GM21360 (cell line): ENCODE results near the gene ARHGEF28.

Experiments
- ATAC-seq: cut with Tn5 transposase; IDR thresholded peaks from one replicate; pipeline ENCODE4 v1.9.1; 2021; ENCODE audit warnings: mild to moderate bottlenecking, moderate library complexity; ENCODE audit not compliant: unreplicated experiment

The ARHGEF28 gene

GRCh38 chr5:73895471-73895870 lies 269.5 kb downstream of the ARHGEF28 start:
- ATAC-seq, result no peak

DNA sequence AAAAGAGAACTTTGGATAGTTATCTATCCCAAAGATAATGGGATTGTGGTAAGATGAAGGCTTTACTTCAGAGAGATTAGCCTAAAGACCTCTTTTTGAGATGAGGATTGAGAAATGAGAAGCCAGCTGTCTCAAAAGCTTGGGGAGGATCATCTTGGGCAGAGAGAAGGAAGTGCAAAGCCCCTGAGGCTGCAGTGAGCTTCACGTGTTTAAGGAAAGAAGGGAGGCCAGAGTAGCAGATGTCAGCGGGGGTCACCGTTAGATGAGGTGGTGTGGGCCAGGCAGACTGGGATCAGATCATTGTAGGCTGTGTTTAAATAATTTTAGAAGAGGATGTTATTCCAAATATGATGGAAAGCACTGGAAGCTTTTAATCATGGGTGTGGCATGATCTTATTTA lies 270.1 kb downstream of the ARHGEF28 start:
- ATAC-seq, result no peak

- no peak for ATAC-seq
Observed at GRCh38 chr5:73896668-73897067, 270.7 kb downstream of the ARHGEF28 start.

GRCh38 chr5:73897893-73898292 lies 271.9 kb downstream of the ARHGEF28 start:
- ATAC-seq, result no peak

DNA sequence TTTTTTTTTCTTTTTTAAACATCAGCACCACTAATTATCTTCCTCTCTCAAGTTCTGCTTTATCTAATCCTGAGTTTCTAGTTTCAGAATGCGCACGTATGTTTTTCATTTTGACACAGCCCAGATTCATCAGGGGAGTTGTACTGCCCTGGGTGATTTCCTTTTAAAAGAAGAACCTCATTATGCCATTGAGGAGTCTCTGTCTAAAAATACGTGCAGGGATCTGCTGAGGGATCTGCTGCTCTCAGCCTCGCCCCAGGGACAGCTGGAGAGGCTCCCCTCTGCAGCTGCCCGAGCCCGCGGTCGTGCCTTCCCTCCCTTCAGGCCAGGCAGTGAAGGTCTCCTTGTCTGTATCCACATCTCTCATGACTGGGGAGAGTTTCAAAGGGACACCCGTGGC lies 273.1 kb downstream of the ARHGEF28 start:
- ATAC-seq, result peak; percentile 88

DNA sequence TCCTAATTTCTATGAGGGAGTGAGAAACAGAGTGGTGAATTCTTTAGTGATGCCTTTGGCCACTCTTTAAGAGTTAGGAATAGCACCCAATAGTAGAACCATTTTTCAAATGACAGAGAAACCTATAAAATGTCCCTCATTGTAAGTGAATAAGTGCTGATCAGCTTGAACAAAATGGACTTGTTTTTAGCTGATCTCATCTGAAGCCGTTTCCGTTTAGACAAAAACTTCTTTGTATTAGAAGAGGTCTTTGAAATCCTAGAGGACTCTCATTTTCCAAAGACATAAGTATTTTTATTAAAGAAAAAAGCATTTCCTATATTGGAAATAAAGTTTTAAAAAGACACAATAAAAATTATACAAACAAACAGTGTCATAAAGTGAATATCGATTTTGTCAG lies 273.9 kb downstream of the ARHGEF28 start:
- no peak for ATAC-seq

- no peak for ATAC-seq
Observed at GRCh38 chr5:73900566-73900965, 274.6 kb downstream of the ARHGEF28 start.

DNA sequence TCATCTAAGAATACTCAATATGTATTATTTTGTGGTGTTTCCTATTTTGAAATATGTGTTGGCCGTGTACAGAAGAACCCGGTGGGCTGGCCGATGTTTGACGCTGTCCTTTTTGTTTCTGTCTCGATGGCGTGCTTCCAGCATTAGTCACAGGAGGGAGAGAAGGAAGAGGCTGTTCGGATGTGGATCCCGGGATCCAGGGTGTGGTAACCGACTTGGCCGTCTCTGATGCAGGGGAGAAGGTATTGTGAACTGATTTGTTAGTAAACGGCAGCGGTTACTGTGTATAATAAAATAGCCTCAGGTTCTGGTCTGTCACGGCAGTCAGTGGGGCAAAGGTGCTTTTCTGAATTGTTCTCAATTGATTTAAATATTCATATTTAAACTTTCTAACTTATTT lies 275.0 kb downstream of the ARHGEF28 start:
- no peak for ATAC-seq

- no peak for ATAC-seq
Observed at GRCh38 chr5:73901455-73901854, 275.5 kb downstream of the ARHGEF28 start.

GRCh38 chr5:73902327-73903051 lies 276.5 kb downstream of the ARHGEF28 start:
- no peak for ATAC-seq

GRCh38 chr5:73903169-73903568 lies 277.2 kb downstream of the ARHGEF28 start:
- no peak for ATAC-seq

GRCh38 chr5:73906277-73906676 lies 280.3 kb downstream of the ARHGEF28 start:
- no peak for ATAC-seq

DNA sequence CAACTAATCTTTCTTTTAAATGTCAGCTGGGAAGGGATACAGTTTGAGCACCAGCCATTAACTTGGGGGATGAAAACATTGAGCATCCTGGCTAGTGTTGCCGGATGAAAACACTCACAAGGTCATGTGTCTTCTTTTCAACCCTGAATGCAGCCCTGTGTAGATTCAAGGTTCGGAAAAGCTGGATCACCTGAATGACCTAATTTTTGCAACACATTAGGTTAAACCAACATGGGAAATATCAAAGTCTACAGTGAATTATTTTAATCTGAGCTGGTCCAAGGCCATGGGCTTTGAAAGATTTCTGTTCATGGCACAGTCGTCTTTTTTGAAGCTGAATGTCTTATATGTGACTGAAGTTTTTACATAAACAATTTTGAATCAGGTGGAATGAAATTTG lies 281.2 kb downstream of the ARHGEF28 start:
- no peak for ATAC-seq

DNA sequence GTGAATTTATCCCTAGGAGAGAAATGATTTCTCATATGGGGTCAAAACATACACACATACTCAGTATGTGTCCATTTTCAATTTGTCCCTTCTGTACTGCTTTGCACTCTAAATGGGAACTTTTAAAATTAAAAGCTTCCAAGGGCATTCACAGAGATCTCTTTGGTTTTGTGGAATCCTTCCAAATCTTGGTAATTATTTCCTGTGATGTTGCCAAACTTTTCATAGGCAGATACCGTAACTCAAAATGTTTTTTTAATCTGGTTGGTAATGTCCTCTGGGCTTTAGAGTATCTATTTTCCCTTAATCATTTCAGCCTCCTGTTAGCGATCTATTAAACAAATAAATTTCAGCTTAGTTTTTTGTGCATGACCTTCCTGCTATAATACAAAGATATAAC lies 282.4 kb downstream of the ARHGEF28 start:
- no peak for ATAC-seq

DNA sequence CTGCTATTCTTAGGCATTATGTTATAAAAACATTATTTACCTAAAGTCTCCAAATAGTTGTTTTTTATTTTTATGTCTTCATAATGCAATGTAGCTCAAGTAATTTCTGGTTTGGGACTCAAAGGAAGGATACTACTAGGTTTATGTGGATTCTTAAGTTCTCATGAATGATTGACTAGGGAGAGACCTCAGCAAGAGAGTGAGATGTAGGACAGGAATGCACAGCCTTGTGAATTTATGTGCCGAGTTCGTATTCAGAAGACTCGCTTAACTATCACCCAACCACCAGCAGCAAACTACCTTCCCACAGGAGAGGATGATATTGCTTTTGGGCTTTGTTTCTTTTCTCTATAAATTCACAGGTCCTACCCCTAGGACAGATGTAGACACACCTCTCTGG lies 282.9 kb downstream of the ARHGEF28 start:
- no peak for ATAC-seq

DNA sequence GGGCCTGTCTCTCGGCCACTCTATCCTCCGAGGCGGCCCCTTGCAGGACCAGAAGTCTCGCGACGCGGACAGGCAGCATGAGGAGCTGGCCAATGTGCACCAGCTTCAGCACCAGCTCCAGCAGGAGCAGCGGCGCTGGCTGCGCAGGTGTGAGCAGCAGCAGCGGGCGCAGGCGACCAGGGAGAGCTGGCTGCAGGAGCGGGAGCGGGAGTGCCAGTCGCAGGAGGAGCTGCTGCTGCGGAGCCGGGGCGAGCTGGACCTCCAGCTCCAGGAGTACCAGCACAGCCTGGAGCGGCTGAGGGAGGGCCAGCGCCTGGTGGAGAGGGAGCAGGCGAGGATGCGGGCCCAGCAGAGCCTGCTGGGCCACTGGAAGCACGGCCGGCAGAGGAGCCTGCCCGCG lies 283.5 kb downstream of the ARHGEF28 start:
- no peak for ATAC-seq

DNA sequence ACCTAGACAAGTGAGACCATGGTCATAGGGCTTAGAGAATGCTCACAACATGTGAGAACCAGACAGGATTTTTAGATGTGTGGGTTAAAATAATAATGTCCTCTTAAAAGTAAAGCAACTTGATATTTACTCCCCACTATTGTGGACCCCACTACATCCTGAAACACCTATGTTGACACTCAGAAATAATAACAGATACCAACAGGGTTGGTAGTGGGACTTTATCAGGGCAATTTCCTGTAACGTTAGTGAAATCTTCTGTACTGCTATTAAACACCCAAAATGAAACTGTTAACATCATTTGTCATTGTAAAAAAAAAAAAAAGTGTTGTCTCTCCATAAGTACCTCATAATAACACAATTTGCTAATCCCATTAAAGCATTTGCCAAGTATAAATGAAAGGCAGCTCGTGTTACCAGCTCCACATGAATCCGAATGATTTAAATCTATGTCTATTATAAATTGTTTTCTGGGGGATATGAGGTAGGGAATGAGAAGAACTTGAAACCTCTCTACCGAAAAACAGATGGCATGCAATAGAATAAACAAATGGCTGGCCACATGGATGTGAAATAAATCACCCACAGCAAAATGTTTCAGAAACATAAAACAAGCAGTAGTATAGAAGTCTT lies 285.9 kb downstream of the ARHGEF28 start:
- ATAC-seq, result no peak

GRCh38 chr5:73912821-73913271 lies 286.9 kb downstream of the ARHGEF28 start:
- ATAC-seq, result no peak

- ATAC-seq, result no peak
Observed at GRCh38 chr5:73913971-73914370, 288.0 kb downstream of the ARHGEF28 start.

- ATAC-seq, result no peak
Observed at GRCh38 chr5:73915345-73915744, 289.3 kb downstream of the ARHGEF28 start.

- ATAC-seq, result no peak
Observed at GRCh38 chr5:73917433-73917832, 291.4 kb downstream of the ARHGEF28 start.

- ATAC-seq, result no peak
Observed at GRCh38 chr5:73917891-73918290, 291.9 kb downstream of the ARHGEF28 start.

- ATAC-seq, result no peak
Observed at GRCh38 chr5:73918791-73919221, 292.8 kb downstream of the ARHGEF28 start.
